MM.1S (cell line): Measurements from ENCODE around the gene GNPAT.

Experiments
- EZH2 ChIP-seq: fragments of 300-600 bp; sonication (generic); optimal IDR thresholded peaks from 2 replicates; pipeline ENCODE3; 2017; ENCODE audit warnings: low read depth, mild to moderate bottlenecking, antibody characterized with exemption, low read length, mixed read lengths
- TF ChIP-seq, protein P1 (sequence below): fragments of 300-600 bp; sonication (generic); IDR thresholded peaks from 2 replicates; pipeline ENCODE4 v1.5.1; 2016; ENCODE audit warnings: antibody characterized with exemption, low read length, mixed read lengths

DNA sequence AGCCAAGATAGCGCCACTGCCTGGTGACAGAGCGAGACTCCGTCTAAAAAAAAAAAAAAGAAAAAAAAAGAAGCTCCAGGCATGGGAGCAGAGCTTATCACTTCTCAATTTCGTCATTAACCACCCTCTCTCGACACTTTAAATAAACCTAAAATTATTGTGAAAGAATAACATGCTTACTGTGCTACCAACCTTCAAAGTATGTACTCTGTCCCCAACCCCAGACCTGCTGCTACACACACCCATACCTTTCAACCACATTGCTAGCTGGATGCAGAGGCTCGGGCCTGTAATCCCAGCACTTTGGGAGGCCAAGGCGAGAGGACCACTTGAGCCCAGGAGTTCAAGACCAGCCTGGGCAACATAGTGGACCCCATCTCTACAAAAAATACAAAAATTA, 38.7 kb downstream of the GNPAT start:
- TF ChIP-seq, protein P1, sequence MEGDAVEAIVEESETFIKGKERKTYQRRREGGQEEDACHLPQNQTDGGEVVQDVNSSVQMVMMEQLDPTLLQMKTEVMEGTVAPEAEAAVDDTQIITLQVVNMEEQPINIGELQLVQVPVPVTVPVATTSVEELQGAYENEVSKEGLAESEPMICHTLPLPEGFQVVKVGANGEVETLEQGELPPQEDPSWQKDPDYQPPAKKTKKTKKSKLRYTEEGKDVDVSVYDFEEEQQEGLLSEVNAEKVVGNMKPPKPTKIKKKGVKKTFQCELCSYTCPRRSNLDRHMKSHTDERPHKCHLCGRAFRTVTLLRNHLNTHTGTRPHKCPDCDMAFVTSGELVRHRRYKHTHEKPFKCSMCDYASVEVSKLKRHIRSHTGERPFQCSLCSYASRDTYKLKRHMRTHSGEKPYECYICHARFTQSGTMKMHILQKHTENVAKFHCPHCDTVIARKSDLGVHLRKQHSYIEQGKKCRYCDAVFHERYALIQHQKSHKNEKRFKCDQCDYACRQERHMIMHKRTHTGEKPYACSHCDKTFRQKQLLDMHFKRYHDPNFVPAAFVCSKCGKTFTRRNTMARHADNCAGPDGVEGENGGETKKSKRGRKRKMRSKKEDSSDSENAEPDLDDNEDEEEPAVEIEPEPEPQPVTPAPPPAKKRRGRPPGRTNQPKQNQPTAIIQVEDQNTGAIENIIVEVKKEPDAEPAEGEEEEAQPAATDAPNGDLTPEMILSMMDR, result no peak
- TF ChIP-seq EZH2, result no peak
